ENCODE measurements around the gene CTAG1A. TPM values are rescaled to one million over a fixed set of nuclear protein-coding genes. Genes with fewer than 3 reads are reported as not detected.

The CTAG1A gene
- total and polyA plus RNA-seq, 8 donors = not detected

DNA sequence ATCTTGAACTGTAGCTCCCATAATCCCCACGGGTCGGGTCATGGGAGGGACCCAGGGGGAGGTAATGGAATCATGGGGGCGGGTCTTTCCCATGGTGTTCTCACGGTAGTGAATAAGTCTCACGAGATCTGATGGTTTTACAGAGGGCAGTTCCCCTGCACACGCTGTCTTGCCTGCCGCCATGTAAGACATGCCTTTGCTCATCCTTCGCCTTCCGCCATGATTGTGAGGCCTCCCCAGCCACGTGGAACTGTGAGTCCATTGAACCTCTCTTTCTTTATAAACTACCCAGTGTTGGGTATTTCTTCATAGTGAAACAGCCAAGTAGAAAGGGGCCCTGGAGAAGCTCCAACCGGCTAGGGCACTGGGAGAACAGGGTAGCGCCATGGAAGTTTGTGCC, 12.3 kb downstream of the CTAG1A start:
- H3K27ac ChIP-seq = no peak overlapping the region
- no peak overlapping the region for H3K4me3 ChIP-seq
- TF ChIP-seq POLR2AphosphoS5 (IDR thresholded peaks at IDR 0.05) (no peak), EP300 (IDR thresholded peaks at IDR 0.05) (no peak), POLR2A (IDR thresholded peaks at IDR 0.05) (no peak)
- TF ChIP-seq, protein P1, sequence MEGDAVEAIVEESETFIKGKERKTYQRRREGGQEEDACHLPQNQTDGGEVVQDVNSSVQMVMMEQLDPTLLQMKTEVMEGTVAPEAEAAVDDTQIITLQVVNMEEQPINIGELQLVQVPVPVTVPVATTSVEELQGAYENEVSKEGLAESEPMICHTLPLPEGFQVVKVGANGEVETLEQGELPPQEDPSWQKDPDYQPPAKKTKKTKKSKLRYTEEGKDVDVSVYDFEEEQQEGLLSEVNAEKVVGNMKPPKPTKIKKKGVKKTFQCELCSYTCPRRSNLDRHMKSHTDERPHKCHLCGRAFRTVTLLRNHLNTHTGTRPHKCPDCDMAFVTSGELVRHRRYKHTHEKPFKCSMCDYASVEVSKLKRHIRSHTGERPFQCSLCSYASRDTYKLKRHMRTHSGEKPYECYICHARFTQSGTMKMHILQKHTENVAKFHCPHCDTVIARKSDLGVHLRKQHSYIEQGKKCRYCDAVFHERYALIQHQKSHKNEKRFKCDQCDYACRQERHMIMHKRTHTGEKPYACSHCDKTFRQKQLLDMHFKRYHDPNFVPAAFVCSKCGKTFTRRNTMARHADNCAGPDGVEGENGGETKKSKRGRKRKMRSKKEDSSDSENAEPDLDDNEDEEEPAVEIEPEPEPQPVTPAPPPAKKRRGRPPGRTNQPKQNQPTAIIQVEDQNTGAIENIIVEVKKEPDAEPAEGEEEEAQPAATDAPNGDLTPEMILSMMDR (IDR thresholded peaks at IDR 0.05) = no peak
- intact Hi-C loops (cut with DNase I; ENCODE audit: low total_unique reads) = no loop called here
- DNase-seq = no peak
- WGBS, 5 donors = 84 to 89% (median 85%) methylated on average over 7 to 12 of the region's 12 CpGs
- peaks cover 0 to 24% (median 8%) of the 10 kb centered on the region in 4 donors for H3K9me3 ChIP-seq
- no peaks in the 10 kb centered on the region for H3K4me1 ChIP-seq
- peaks cover 0 to 10% (median 0%) of the 10 kb centered on the region in 3 donors for H3K27me3 ChIP-seq
- no peaks in the 10 kb centered on the region for H3K36me3 ChIP-seq

DNA sequence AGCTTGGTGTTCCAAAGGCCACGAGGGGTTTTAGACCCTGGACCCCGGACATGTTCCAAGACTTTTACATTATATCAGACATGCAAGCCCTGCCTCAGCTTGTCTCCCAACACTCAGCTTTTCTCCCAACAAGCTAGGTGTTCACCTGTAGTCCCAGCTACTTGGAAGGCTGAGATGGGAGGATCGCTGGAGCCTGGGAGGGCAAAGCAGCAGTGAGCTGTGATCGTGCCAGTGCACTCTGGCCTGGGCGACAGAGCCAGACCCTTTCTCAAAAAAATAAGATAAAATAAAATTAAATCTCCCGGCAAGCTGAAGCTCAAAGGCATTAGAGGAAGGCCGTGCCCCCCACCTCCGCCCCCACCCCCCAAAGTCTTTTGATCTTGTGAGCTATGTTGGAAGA, 13.7 kb downstream of the CTAG1A start:
- intact Hi-C loops (cut with DNase I; ENCODE audit: low total_unique reads) = no loop called here
- H3K36me3 ChIP-seq = no peaks in the 10 kb centered on the region
- TF ChIP-seq POLR2A (IDR thresholded peaks at IDR 0.05) (no peak), EP300 (IDR thresholded peaks at IDR 0.05) (no peak), POLR2AphosphoS5 (IDR thresholded peaks at IDR 0.05) (no peak)
- TF ChIP-seq, protein P1 (IDR thresholded peaks at IDR 0.05) = no peak
- H3K27ac ChIP-seq = no peak overlapping the region
- H3K9me3 ChIP-seq = peaks cover 0 to 11% (median 2%) of the 10 kb centered on the region in 4 donors
- no peaks in the 10 kb centered on the region for H3K4me1 ChIP-seq
- no peak for DNase-seq
- peaks cover 0 to 10% (median 0%) of the 10 kb centered on the region in 3 donors for H3K27me3 ChIP-seq
- no peak overlapping the region for H3K4me3 ChIP-seq
- 77 to 95% (median 87%) methylated on average over 7 to 8 of the region's 8 CpGs for WGBS, 5 donors

DNA sequence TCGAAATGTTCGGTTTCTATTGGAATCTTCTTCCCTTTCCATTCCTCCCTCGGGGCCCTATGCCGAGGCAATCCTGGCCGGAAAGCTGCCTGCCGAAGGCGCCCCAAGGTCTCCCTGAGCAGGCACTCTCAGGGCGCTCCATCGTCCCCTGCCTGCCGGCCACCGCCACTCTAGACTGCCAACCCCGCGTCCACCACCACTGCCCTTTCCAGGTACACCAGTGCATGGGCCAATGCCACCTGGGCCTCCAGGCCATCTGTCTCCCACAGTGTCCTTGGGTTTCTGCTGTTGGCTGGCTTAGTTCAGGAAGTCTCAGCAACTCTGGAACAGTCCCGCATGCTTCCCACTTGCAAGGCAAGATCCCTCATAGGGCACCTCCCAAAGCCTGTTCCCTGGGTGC, 14.6 kb downstream of the CTAG1A start:
- no peak for DNase-seq
- intact Hi-C loops (cut with DNase I; ENCODE audit: low total_unique reads) = no loop called here
- Histone ChIP-seq H3K27ac (no peak overlapping the region), H3K4me3 (no peak overlapping the region), H3K36me3 (no peaks in the 10 kb centered on the region), H3K4me1 (no peaks in the 10 kb centered on the region), H3K27me3 (peaks cover 0 to 10% (median 0%) of the 10 kb centered on the region in 3 donors), H3K9me3 (peaks cover 0 to 9% (median 1%) of the 10 kb centered on the region in 4 donors)
- WGBS, 5 donors = 94 to 100% (median 95%) methylated on average over 11 to 14 of the region's 14 CpGs
- no peak for TF ChIP-seq POLR2A (IDR thresholded peaks at IDR 0.05)
- no peak for TF ChIP-seq POLR2AphosphoS5 (IDR thresholded peaks at IDR 0.05)

DNA sequence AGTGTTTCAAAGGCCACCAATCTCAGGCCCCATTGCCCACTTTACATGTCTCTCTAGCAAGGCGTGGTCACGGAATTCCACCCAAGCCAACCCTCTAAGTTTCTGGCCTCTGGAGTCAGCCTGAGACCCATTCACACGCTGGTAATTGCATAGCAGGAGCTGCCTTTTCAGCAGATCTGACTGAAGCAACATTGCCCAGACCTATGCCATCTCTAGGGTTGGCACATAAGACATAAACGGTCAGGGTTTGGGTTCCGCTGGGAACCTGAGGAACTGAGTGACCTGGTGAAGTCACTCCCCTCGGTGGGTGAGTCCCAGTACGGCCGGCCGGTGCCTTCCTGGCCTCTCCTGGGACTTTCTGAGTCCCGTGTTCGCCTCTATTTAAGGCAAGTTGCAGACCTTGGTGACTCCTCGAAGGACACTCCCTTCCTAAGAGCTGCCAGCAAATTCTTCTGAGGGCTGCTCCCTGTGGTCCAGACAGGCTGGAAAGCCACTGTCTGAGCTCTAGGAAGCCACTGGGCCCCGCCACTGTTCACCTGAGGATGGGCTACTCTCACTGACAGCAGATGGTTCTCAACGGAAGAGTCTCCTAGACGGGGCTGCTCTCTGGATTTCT, 15.9 kb downstream of the CTAG1A start:
- Histone ChIP-seq H3K36me3 (no peaks in the 10 kb centered on the region), H3K27ac (no peak overlapping the region), H3K4me3 (no peak overlapping the region), H3K27me3 (peaks cover 0 to 10% (median 0%) of the 10 kb centered on the region in 3 donors), H3K4me1 (no peaks in the 10 kb centered on the region), H3K9me3 (peaks cover 0 to 9% (median 0%) of the 10 kb centered on the region in 4 donors)
- WGBS, 5 donors = 77 to 88% (median 83%) methylated on average over 15 of the region's 15 CpGs
- intact Hi-C loops (cut with DNase I; ENCODE audit: low total_unique reads) = no loop called here
- DNase-seq = no peak
- TF ChIP-seq, protein P1 (IDR thresholded peaks at IDR 0.05) = no peak
- TF ChIP-seq POLR2A (IDR thresholded peaks at IDR 0.05) (no peak), EP300 (IDR thresholded peaks at IDR 0.05) (no peak), POLR2AphosphoS5 (IDR thresholded peaks at IDR 0.05) (no peak)

DNA sequence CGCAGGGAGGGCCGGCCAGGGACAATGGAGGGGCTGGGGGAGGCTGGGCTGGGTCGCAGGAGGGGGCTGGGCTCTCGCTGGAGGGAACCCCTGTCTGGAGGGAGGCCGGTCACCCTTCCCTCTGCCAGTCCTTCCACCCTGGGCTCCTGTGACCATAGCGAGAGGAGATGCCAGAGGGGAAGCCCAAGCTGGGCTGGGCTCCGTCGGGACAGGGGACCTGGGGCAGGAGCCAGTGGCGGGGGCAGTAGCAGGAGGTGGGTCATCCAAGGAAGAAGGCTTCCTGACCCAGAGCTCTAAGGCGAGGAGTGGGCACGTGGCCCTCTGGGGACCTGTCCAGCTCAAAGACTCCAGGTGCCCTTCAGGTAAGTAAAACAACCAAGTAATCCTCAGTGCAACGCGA, 17.3 kb downstream of the CTAG1A start:
- no peak overlapping the region for H3K27ac ChIP-seq
- intact Hi-C loops (cut with DNase I; ENCODE audit: low total_unique reads) = no loop called here
- no peak overlapping the region for H3K4me3 ChIP-seq
- no peaks in the 10 kb centered on the region for H3K4me1 ChIP-seq
- H3K36me3 ChIP-seq = no peaks in the 10 kb centered on the region
- 66 to 70% (median 67%) methylated on average over 7 to 13 of the region's 13 CpGs for WGBS, 5 donors
- H3K27me3 ChIP-seq = peaks cover 0 to 10% (median 0%) of the 10 kb centered on the region in 3 donors
- no peak for DNase-seq
- H3K9me3 ChIP-seq = peaks cover 0 to 5% (median 0%) of the 10 kb centered on the region in 4 donors
- TF ChIP-seq, protein P1 (IDR thresholded peaks at IDR 0.05) = no peak
- no peak for TF ChIP-seq POLR2A (IDR thresholded peaks at IDR 0.05)
